ENCODE data around the gene MSRB2.
A peak's percentile ranks its signal among the peaks of the same experiment; 100 is the strongest.
"Not testable (repeated sequence)": the region's sequence is repeated elsewhere in the genome, so short reads cannot be mapped to it uniquely, and the experiment has no call there.

The MSRB2 gene

DNA sequence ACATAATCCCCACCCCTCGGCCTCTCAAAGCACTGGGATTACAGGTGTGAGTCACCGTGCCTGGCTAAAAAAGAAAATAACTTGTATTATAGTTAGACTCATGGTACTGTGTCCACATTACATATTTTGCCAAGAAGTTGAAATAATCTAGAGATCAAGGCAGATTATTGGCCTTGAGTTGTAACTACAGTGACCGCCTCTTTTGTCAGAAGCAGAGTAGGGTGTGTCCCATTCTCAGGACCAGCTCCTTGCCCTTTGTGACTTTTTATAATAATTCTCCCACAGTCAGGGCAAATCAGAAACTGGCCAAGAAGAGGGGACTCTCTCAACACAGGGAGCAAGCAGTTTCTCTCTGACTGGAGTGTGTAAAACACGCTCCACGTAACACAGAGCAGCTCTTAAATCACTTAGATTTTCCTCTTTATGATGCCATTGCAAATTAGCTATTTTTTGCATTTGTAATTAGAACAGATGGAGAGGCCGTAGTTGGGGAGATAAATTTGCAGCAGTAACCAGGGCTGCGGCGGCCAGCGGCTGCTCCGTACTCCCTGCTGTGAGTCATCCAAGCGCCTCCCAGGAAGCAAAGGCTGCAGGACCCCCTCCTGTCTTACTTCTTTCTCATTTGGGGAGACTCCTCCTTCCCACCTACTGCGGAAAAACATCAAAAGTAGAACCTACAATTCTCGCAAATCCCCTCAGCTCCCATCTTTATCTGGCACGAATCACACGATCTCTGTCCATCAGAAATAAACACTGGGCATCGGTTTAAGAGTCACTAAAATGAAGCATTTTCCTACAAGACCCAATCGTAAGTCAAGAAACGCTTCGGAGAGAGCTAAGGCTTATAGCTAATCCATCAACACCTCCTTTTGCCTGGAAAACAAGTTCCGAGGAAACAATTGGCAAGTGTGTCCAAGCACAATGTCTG, 32.1 kb upstream of the MSRB2 start:
- Histone ChIP-seq H3K36me3 (ENCODE audit: control insufficient read depth in 1 of 2, insufficient read depth in 2 of 2, low read length in 2 of 2) (no peaks in the 10 kb centered on the region), H3K4me3 (ENCODE audit: low read depth in 1 of 2, low read length in 2 of 2) (peak overlapping the region in 1 of 2 donors; percentile 40), H3K27me3 (ENCODE audit: low read depth, low read length) (no peaks in the 10 kb centered on the region), H3K27ac (ENCODE audit: low read length) (no peak overlapping the region), H3K4me1 (ENCODE audit: control insufficient read depth in 1 of 2, insufficient read depth in 2 of 2, low read length in 2 of 2) (peaks cover 10 to 30% of the 10 kb centered on the region in 2 donors), H3K9me3 (ENCODE audit: control insufficient read depth in 1 of 2, low read length in 2 of 2) (peaks cover 0 to 3% of the 10 kb centered on the region in 2 donors)

DNA sequence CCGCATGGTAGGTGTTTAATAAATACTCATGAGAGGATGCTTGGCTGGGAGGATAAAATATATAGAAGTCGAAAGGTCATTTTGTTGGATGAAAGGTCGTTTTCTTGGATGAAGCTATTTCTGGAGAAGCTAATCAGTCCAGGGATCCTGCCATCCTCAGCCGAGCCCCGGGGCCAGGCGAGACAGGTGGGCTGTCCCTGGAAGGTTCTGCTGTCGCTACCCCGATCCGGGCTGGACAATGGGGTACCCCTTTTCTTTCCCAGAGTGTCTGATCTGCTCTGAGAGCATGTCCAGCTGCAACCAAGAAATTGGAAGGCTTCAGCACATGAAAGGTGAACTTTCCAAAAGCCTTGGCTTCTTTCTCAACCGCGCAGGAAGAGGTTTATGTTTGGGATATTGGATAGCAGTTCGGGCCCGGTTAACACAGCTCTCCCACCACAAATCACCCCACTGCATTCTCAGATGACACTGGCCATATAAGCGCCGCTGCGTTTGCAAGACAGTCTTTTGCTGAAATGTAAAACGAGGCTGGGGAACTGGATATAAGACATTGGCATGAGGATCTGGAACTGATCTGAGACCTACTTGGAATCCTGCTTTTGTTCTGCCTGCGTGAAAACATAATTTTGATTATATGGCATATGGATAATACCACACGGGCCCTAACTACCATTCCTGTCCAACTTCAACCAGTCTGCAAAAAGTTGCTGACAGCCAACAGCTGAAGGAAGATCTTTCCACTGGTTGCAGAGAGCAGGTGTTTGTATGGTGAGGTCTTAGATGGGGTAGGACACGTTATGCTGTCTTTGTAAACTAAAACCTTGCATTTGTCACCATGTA, 31.2 kb upstream of the MSRB2 start:
- Histone ChIP-seq H3K36me3 (ENCODE audit: control insufficient read depth in 1 of 2, insufficient read depth in 2 of 2, low read length in 2 of 2) (no peaks in the 10 kb centered on the region), H3K4me3 (ENCODE audit: low read depth in 1 of 2, low read length in 2 of 2) (peak overlapping the region in 1 of 2 donors; percentile 40), H3K27me3 (ENCODE audit: low read depth, low read length) (no peaks in the 10 kb centered on the region), H3K4me1 (ENCODE audit: control insufficient read depth in 1 of 2, insufficient read depth in 2 of 2, low read length in 2 of 2) (peaks cover 10 to 33% of the 10 kb centered on the region in 2 donors), H3K27ac (ENCODE audit: low read length) (no peak overlapping the region), H3K9me3 (ENCODE audit: control insufficient read depth in 1 of 2, low read length in 2 of 2) (peaks cover 0 to 3% of the 10 kb centered on the region in 2 donors)

DNA sequence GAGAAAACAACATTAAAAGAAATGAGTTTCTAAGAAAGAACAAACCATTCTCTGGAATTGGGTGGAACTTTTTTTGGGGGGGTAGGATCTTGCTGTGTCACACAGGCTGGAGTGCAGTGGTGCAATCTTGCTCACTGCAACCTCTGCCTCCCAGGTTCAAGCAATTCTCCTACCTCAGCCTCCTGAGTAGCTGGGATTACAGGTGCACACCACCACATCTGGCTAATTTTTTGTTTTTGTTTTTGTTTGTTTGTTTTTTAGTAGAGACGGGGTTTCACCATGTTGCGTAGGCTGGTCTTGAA, 30.6 kb upstream of the MSRB2 start:
- H3K27me3 ChIP-seq (ENCODE audit: low read depth, low read length); H3K4me3 ChIP-seq (ENCODE audit: low read depth in 1 of 2, low read length in 2 of 2); H3K9me3 ChIP-seq (ENCODE audit: control insufficient read depth in 1 of 2, low read length in 2 of 2); H3K27ac ChIP-seq (ENCODE audit: low read length); H3K36me3 ChIP-seq (ENCODE audit: control insufficient read depth in 1 of 2, insufficient read depth in 2 of 2, low read length in 2 of 2): not testable (repeated sequence)
- peaks cover 10 to 33% of the 10 kb centered on the region in 2 donors for H3K4me1 ChIP-seq (ENCODE audit: control insufficient read depth in 1 of 2, insufficient read depth in 2 of 2, low read length in 2 of 2)

DNA sequence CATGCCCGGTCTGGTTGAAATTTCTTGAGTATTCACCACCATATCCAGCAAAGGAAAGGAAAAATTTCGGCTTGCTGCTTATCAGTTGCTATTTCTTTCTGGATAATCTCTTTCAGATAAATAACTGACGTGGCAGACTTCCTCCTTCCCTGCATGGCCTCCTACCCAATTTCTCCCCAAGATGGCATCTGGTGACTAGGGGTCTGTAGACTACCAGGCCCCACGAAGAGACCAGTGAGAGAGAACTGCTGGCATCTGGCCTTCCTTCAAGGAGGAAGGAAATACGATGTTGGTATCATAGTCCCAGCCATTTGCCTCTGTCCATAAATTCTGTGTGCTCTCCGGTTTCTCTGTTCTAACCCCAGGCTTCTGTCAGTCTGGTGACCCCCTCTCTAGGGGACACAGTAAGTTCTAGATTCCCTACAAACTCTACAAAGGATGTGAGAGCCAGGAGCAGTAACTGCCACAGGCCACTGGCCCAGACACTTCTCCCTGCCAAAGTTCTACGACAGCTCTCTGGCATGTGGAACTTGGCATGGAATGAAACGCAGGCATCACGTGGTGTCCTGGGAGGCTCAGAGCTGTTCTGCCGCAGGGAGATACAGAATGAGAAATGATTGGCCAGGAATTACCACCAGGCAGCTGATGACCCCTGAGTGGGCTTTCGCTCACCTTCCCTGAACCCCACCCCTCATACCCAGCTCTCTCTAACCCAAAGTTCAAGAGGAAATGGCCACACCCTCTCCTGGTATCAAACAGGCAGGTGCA, 30.0 kb upstream of the MSRB2 start:
- Histone ChIP-seq H3K4me3 (ENCODE audit: low read depth in 1 of 2, low read length in 2 of 2) (no peak overlapping the region), H3K36me3 (ENCODE audit: control insufficient read depth in 1 of 2, insufficient read depth in 2 of 2, low read length in 2 of 2) (no peaks in the 10 kb centered on the region), H3K27ac (ENCODE audit: low read length) (peak overlapping the region; percentile 45), H3K27me3 (ENCODE audit: low read depth, low read length) (no peaks in the 10 kb centered on the region), H3K9me3 (ENCODE audit: control insufficient read depth in 1 of 2, low read length in 2 of 2) (no peaks in the 10 kb centered on the region), H3K4me1 (ENCODE audit: control insufficient read depth in 1 of 2, insufficient read depth in 2 of 2, low read length in 2 of 2) (peaks cover 10 to 33% of the 10 kb centered on the region in 2 donors)

DNA sequence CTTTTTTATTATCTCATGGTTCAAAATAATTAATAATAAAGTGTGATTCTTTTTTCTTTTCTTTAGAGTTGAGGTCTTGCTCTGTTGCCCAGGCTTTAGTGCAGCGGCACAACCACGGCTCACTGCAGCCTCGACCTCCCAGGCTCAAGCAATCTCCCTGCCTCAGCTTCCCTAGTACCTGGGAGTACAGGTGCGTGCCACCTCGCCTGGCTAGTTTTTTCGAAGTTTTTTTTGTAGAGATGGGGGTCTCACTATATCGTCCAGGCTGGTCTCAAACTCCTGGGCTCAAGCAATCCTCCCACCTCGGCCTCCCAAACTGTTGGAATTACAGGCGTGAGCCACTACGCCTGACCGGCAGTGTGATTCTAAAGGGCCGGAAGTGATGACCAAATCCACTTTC, 28.0 kb upstream of the MSRB2 start:
- H3K4me1 ChIP-seq (ENCODE audit: control insufficient read depth in 1 of 2, insufficient read depth in 2 of 2, low read length in 2 of 2): peaks cover 10 to 33% of the 10 kb centered on the region in 2 donors
- H3K27me3 ChIP-seq (ENCODE audit: low read depth, low read length): no peaks in the 10 kb centered on the region
- no peaks in the 10 kb centered on the region for H3K36me3 ChIP-seq (ENCODE audit: control insufficient read depth in 1 of 2, insufficient read depth in 2 of 2, low read length in 2 of 2)
- H3K9me3 ChIP-seq (ENCODE audit: control insufficient read depth in 1 of 2, low read length in 2 of 2): no peaks in the 10 kb centered on the region
- no peak overlapping the region for H3K4me3 ChIP-seq (ENCODE audit: low read depth in 1 of 2, low read length in 2 of 2)
- no peak overlapping the region for H3K27ac ChIP-seq (ENCODE audit: low read length)

DNA sequence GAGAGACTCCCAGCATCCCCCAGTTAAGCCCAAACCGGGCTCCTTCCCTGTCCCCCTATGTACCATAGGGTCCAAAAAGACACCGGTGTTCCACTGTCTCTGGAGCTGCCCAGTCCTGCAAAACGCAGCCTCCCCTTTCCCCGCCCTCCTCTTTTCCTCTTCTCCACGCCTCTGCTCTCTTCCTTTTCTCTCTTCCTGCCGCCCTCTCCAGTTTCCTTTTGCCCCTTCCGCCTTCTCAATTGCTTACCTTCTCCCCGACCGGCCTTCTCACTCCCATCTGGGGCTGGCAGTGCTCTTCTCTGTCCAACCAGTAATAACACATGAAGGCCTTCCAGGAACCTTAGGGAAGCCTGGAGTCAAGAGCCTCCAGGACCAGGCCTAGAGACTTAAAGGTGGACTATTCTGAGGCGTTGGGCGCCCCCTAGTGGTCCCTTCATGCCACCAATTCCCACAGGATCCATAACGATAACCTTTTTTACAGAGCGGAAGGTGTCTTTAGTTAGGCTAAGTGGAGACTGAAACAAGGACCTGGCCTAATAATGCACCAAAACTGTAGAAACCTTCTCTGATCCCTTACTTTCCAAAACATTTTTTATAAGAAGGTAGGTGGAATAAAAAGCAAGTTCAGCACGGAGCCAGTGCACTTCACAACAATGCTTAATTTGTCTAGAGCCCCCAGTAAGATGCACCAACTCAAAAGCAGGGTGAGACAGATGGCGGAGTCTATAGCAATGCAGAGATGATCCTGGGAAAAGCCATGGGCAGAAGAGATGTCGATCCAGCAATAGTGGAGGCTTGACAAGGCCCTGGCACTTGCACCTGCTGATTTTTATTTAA, 27.2 kb upstream of the MSRB2 start:
- Histone ChIP-seq H3K9me3 (ENCODE audit: control insufficient read depth in 1 of 2, low read length in 2 of 2) (no peaks in the 10 kb centered on the region), H3K27ac (ENCODE audit: low read length) (no peak overlapping the region), H3K36me3 (ENCODE audit: control insufficient read depth in 1 of 2, insufficient read depth in 2 of 2, low read length in 2 of 2) (no peaks in the 10 kb centered on the region), H3K4me1 (ENCODE audit: control insufficient read depth in 1 of 2, insufficient read depth in 2 of 2, low read length in 2 of 2) (peaks cover 10 to 29% of the 10 kb centered on the region in 2 donors), H3K27me3 (ENCODE audit: low read depth, low read length) (no peaks in the 10 kb centered on the region), H3K4me3 (ENCODE audit: low read depth in 1 of 2, low read length in 2 of 2) (no peak overlapping the region)

DNA sequence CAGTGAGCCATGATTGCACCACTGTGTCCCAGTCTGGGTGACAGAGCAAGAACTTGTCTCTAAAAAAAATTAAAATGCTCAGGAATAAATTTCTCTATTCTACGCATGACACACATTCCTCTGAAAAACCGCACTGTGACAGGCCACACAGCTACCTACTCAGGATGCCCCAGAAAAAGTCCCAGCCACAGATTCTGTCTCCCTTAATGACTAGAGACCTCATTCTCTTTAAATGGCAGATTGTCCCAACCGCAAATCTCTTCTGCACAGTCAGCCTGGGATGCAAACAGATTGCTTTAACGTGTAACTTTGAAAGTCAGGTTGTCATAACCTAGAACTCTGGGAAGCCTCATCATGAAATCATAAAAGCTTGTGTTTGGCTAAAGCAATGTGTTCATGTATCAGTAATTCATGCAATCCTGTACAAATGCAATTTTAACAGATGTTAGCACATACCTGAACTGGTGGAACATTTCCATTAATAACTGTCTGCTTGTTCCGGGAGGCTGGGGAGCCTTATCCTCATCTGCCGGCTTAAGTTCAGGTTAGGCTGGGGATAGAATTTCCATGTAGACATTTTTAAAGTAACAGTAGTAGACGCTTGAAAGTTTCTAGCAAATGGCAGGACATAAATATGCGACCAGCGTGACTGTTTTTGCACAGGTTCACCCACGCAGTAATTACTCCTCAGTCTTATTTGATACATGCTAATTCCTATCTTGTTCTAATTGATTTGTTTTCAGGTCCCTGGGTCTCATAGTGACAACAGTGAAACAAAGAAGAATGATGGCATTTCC, 26.2 kb upstream of the MSRB2 start:
- Histone ChIP-seq H3K4me3 (ENCODE audit: low read depth in 1 of 2, low read length in 2 of 2) (no peak overlapping the region), H3K27ac (ENCODE audit: low read length) (no peak overlapping the region), H3K4me1 (ENCODE audit: control insufficient read depth in 1 of 2, insufficient read depth in 2 of 2, low read length in 2 of 2) (peaks cover 10 to 21% of the 10 kb centered on the region in 2 donors), H3K36me3 (ENCODE audit: control insufficient read depth in 1 of 2, insufficient read depth in 2 of 2, low read length in 2 of 2) (no peaks in the 10 kb centered on the region), H3K27me3 (ENCODE audit: low read depth, low read length) (no peaks in the 10 kb centered on the region), H3K9me3 (ENCODE audit: control insufficient read depth in 1 of 2, low read length in 2 of 2) (no peaks in the 10 kb centered on the region)

DNA sequence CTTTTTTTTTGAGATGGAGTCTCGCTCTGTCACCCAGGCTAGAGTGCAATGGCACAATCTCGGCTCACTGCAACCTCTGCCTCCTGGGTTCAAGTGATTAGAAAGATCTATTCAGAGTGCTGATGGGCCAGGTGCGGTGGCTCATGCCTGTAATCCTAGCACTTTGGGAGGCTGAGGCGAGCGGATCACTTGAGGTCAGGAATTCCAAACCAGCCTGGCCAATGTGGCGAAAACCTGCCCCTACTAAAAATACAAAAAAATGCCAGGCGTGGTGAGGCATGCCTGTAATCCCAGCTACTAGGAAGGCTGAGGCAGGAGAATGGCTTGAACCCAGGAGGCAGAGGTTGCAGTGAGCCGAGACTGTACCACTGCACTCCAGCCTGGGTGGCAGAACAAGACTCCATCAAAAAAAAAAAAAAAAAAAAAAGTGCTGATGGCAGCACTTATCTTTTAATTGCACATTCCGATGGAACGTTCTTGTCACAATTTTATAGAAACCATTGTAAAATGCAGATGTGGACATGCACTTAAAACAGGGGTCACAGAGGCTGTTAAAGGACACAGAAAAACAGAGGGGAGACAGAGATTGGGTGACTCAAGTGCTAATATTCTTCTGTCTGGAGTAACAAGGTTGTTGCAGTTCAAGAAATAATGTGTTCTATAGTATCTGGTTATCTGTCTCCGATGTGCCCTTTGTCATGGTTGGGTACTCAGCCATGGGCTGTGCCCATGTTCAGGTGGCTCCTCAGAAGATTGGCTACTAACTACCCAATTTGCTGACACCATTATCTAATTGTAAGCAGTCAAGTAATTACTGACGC, 25.1 kb upstream of the MSRB2 start:
- not testable (repeated sequence) for H3K4me3 ChIP-seq (ENCODE audit: low read depth in 1 of 2, low read length in 2 of 2); H3K9me3 ChIP-seq (ENCODE audit: control insufficient read depth in 1 of 2, low read length in 2 of 2); H3K36me3 ChIP-seq (ENCODE audit: control insufficient read depth in 1 of 2, insufficient read depth in 2 of 2, low read length in 2 of 2); H3K27ac ChIP-seq (ENCODE audit: low read length); H3K27me3 ChIP-seq (ENCODE audit: low read depth, low read length)
- peaks cover 7 to 17% of the 10 kb centered on the region in 2 donors for H3K4me1 ChIP-seq (ENCODE audit: control insufficient read depth in 1 of 2, insufficient read depth in 2 of 2, low read length in 2 of 2)

DNA sequence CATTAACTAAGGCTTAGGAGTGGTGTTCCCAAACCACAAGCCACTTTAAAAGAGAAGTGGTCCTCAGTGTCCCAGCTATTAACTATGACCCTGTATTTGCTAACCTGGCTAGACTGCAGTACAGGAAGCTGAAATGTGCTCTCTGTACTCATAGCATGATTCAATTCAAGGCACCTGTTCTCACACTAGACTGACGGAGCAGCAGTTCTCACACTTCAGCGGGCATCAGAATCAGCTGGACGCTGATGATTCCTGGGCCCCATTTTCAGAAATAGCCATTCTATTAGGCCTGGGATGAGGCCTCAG, 24.5 kb upstream of the MSRB2 start:
- Histone ChIP-seq H3K9me3 (ENCODE audit: control insufficient read depth in 1 of 2, low read length in 2 of 2) (no peaks in the 10 kb centered on the region), H3K4me3 (ENCODE audit: low read depth in 1 of 2, low read length in 2 of 2) (no peak overlapping the region), H3K4me1 (ENCODE audit: control insufficient read depth in 1 of 2, insufficient read depth in 2 of 2, low read length in 2 of 2) (peaks cover 1 to 12% of the 10 kb centered on the region in 2 donors), H3K27me3 (ENCODE audit: low read depth, low read length) (no peaks in the 10 kb centered on the region), H3K36me3 (ENCODE audit: control insufficient read depth in 1 of 2, insufficient read depth in 2 of 2, low read length in 2 of 2) (no peaks in the 10 kb centered on the region), H3K27ac (ENCODE audit: low read length) (no peak overlapping the region)
